Measurements from ENCODE around the gene SLC1A5.

The SLC1A5 gene

GRCh38 chr19:46745521-46746280, 42.7 kb downstream of the SLC1A5 start, which contains the start of gene FKRP:
Gene FKRP (plus strand): TSS chr19:46746057. CDS start chr19:46755451, 9,394 bp downstream.
- peaks cover 21% of the 10 kb centered on the region for H3K36me3 Mint-ChIP-seq (ENCODE audit: low read depth)
- H3K9me3 Mint-ChIP-seq, result no peaks in the 10 kb centered on the region
- H3K27ac Mint-ChIP-seq, result peak within 1 kb of the TSS; percentile 93
- H3K4me3 Mint-ChIP-seq, result peak within 1 kb of the TSS; percentile 94
- H3K4me1 Mint-ChIP-seq (ENCODE audit: low read depth), result peaks cover 56% of the 10 kb centered on the region
- no peaks in the 10 kb centered on the region for H3K27me3 Mint-ChIP-seq

GRCh38 chr19:46745030-46745429, 43.4 kb downstream of the SLC1A5 start:
- Mint-ChIP-seq H3K4me3 (peak overlapping the region; percentile 94), H3K36me3 (ENCODE audit: low read depth) (peaks cover 21% of the 10 kb centered on the region), H3K27me3 (no peaks in the 10 kb centered on the region), H3K27ac (peak overlapping the region; percentile 93), H3K9me3 (no peaks in the 10 kb centered on the region), H3K4me1 (ENCODE audit: low read depth) (peaks cover 62% of the 10 kb centered on the region)

GRCh38 chr19:46744005-46744691, 44.2 kb downstream of the SLC1A5 start:
- H3K27me3 Mint-ChIP-seq, result no peaks in the 10 kb centered on the region
- H3K4me3 Mint-ChIP-seq, result peak overlapping the region; percentile 94
- H3K4me1 Mint-ChIP-seq (ENCODE audit: low read depth), result peaks cover 62% of the 10 kb centered on the region
- H3K27ac Mint-ChIP-seq, result peak overlapping the region; percentile 61
- H3K36me3 Mint-ChIP-seq (ENCODE audit: low read depth), result peaks cover 26% of the 10 kb centered on the region
- H3K9me3 Mint-ChIP-seq, result no peaks in the 10 kb centered on the region

- no peak overlapping the region for H3K4me3 Mint-ChIP-seq
- H3K9me3 Mint-ChIP-seq, result no peaks in the 10 kb centered on the region
- no peaks in the 10 kb centered on the region for H3K27me3 Mint-ChIP-seq
- no peak overlapping the region for H3K27ac Mint-ChIP-seq
- peaks cover 27% of the 10 kb centered on the region for H3K36me3 Mint-ChIP-seq (ENCODE audit: low read depth)
- peaks cover 62% of the 10 kb centered on the region for H3K4me1 Mint-ChIP-seq (ENCODE audit: low read depth)
These were observed 45.4 kb downstream of the SLC1A5 start for GRCh38 chr19:46742926-46743480.

GRCh38 chr19:46741447-46741846, 46.9 kb downstream of the SLC1A5 start:
- Mint-ChIP-seq H3K36me3 (ENCODE audit: low read depth) (peaks cover 42% of the 10 kb centered on the region), H3K9me3 (no peaks in the 10 kb centered on the region), H3K4me1 (ENCODE audit: low read depth) (peaks cover 48% of the 10 kb centered on the region), H3K27me3 (no peaks in the 10 kb centered on the region), H3K4me3 (no peak overlapping the region), H3K27ac (no peak overlapping the region)

- no peak overlapping the region for H3K4me3 Mint-ChIP-seq
- no peaks in the 10 kb centered on the region for H3K9me3 Mint-ChIP-seq
- peaks cover 37% of the 10 kb centered on the region for H3K36me3 Mint-ChIP-seq (ENCODE audit: low read depth)
- no peaks in the 10 kb centered on the region for H3K27me3 Mint-ChIP-seq
- H3K27ac Mint-ChIP-seq, result peak overlapping the region; percentile 12
- H3K4me1 Mint-ChIP-seq (ENCODE audit: low read depth), result peaks cover 38% of the 10 kb centered on the region
These were observed 49.1 kb downstream of the SLC1A5 start for GRCh38 chr19:46739290-46739771.

GRCh38 chr19:46737761-46738171, 50.6 kb downstream of the SLC1A5 start:
- Mint-ChIP-seq H3K4me1 (ENCODE audit: low read depth) (peaks cover 24% of the 10 kb centered on the region), H3K27ac (no peak overlapping the region), H3K9me3 (no peaks in the 10 kb centered on the region), H3K36me3 (ENCODE audit: low read depth) (peaks cover 45% of the 10 kb centered on the region), H3K27me3 (no peaks in the 10 kb centered on the region), H3K4me3 (no peak overlapping the region)

GRCh38 chr19:46737298-46737654, 51.1 kb downstream of the SLC1A5 start:
- Mint-ChIP-seq H3K27me3 (no peaks in the 10 kb centered on the region), H3K9me3 (no peaks in the 10 kb centered on the region), H3K27ac (no peak overlapping the region), H3K4me3 (no peak overlapping the region), H3K4me1 (ENCODE audit: low read depth) (peaks cover 19% of the 10 kb centered on the region), H3K36me3 (ENCODE audit: low read depth) (peaks cover 43% of the 10 kb centered on the region)

GRCh38 chr19:46736531-46737297, 51.7 kb downstream of the SLC1A5 start:
- Mint-ChIP-seq H3K36me3 (ENCODE audit: low read depth) (peaks cover 48% of the 10 kb centered on the region), H3K4me1 (ENCODE audit: low read depth) (peaks cover 19% of the 10 kb centered on the region), H3K9me3 (no peaks in the 10 kb centered on the region), H3K4me3 (no peak overlapping the region), H3K27me3 (no peaks in the 10 kb centered on the region), H3K27ac (no peak overlapping the region)

- H3K9me3 Mint-ChIP-seq, result no peaks in the 10 kb centered on the region
- no peak overlapping the region for H3K27ac Mint-ChIP-seq
- no peaks in the 10 kb centered on the region for H3K27me3 Mint-ChIP-seq
- peaks cover 62% of the 10 kb centered on the region for H3K36me3 Mint-ChIP-seq (ENCODE audit: low read depth)
- H3K4me1 Mint-ChIP-seq (ENCODE audit: low read depth), result peaks cover 22% of the 10 kb centered on the region
- no peak overlapping the region for H3K4me3 Mint-ChIP-seq
These were observed 54.6 kb downstream of the SLC1A5 start for GRCh38 chr19:46733690-46734292.

- Mint-ChIP-seq H3K27ac (no peak overlapping the region), H3K27me3 (no peaks in the 10 kb centered on the region), H3K36me3 (ENCODE audit: low read depth) (peaks cover 67% of the 10 kb centered on the region), H3K4me1 (ENCODE audit: low read depth) (peaks cover 26% of the 10 kb centered on the region), H3K9me3 (no peaks in the 10 kb centered on the region), H3K4me3 (no peak overlapping the region)
These were observed 55.3 kb downstream of the SLC1A5 start for GRCh38 chr19:46732966-46733689.

GRCh38 chr19:46732172-46732938, 56.0 kb downstream of the SLC1A5 start:
- Mint-ChIP-seq H3K4me1 (ENCODE audit: low read depth) (peaks cover 26% of the 10 kb centered on the region), H3K36me3 (ENCODE audit: low read depth) (peaks cover 63% of the 10 kb centered on the region)

GRCh38 chr19:46731584-46731983, 56.8 kb downstream of the SLC1A5 start:
- Mint-ChIP-seq H3K27me3 (no peaks in the 10 kb centered on the region), H3K9me3 (no peaks in the 10 kb centered on the region), H3K27ac (peak overlapping the region; percentile 64), H3K36me3 (ENCODE audit: low read depth) (peaks cover 56% of the 10 kb centered on the region), H3K4me1 (ENCODE audit: low read depth) (peaks cover 26% of the 10 kb centered on the region), H3K4me3 (no peak overlapping the region)

More at GRCh38 chr19:46732172-46732938, 56.0 kb downstream of the SLC1A5 start:
- Mint-ChIP-seq H3K9me3 (no peaks in the 10 kb centered on the region), H3K27me3 (no peaks in the 10 kb centered on the region), H3K4me3 (no peak overlapping the region), H3K27ac (no peak overlapping the region)
